Measurements from ENCODE around the gene CA11. TPM values are rescaled to one million over a fixed set of nuclear protein-coding genes. Genes with fewer than 3 reads are reported as not detected.

CA11 gene
- total and polyA plus RNA-seq, 9 of the 15 experiments (the other 6 are each of a cell fraction or from before 2014, with no cell fraction given) = 2.9 to 19.9 (median 8.3) TPM

GRCh38 chr19:48614436-48615230, 31.4 kb downstream of the CA11 start, which contains the start of gene FAM83E (continued):
- TF ChIP-seq ZNF707 (CRISPR knock-in tag; conservative IDR thresholded peaks at IDR 0.05) (no peak), HEY1 (CRISPR knock-in tag; IDR thresholded peaks at IDR 0.05; ENCODE audit: borderline replicate concordance) (no peak), ZNF551 (CRISPR knock-in tag; IDR thresholded peaks at IDR 0.05) (no peak), TSHZ1 (CRISPR knock-in tag; IDR thresholded peaks at IDR 0.05) (no peak), BRCA1 (IDR thresholded peaks at IDR 0.05) (no peak), BRCA1 (CRISPR knock-in tag; IDR thresholded peaks at IDR 0.05) (no peak), SAFB (IDR thresholded peaks at IDR 0.05; ENCODE audit: borderline replicate concordance, low read depth, low read length) (no peak), MCM7 (IDR thresholded peaks at IDR 0.05) (no peak), HNRNPK (IDR thresholded peaks at IDR 0.05; ENCODE audit: low read depth, low read length, poor library complexity, severe bottlenecking) (no peak), ZNF175 (CRISPR knock-in tag; IDR thresholded peaks at IDR 0.05; ENCODE audit: low read depth) (no peak), ZSCAN29 (IDR thresholded peaks at IDR 0.05) (no peak), MTA2 (IDR thresholded peaks at IDR 0.05; ENCODE audit: low read depth) (no peak), NR4A1 (CRISPR knock-in tag; IDR thresholded peaks at IDR 0.05) (no peak), NR4A1 (tag; IDR thresholded peaks at IDR 0.05) (no peak), RREB1 (CRISPR knock-in tag; IDR thresholded peaks at IDR 0.05) (no peak), PHF8 (IDR thresholded peaks at IDR 0.05; ENCODE audit: borderline replicate concordance, low read length) (no peak), ZBED1 (IDR thresholded peaks at IDR 0.05) (peak; percentile 50; the same call in 1 of the 2 replicates), ZNF121 (CRISPR knock-in tag; conservative IDR thresholded peaks at IDR 0.05) (no peak), RBM34 (IDR thresholded peaks at IDR 0.05; ENCODE audit: borderline replicate concordance, insufficient read depth, low read length) (no peak), KAT2B (IDR thresholded peaks at IDR 0.05; ENCODE audit: low read depth, low read length) (no peak)

Data from K562 (cell line).